Endothelial cell (in vitro differentiated cells): ENCODE measurements around the gene RBFA. TPM values are rescaled to one million over a fixed set of nuclear protein-coding genes. Genes with fewer than 3 reads are reported as not detected.

Source experiments
- DNase-seq: peaks from one replicate; pipeline ENCODE4 v3.0.0; 2021; ENCODE audit warnings: low spot score
- H3K27ac Mint-ChIP-seq: one replicate; pipeline ENCODE4 v1.8.0; 2021; ENCODE audit warnings: mixed read lengths, inconsistent platforms; ENCODE audit not compliant: unreplicated experiment
- H3K27me3 Mint-ChIP-seq: one replicate; pipeline ENCODE4 v1.8.0; 2021; ENCODE audit warnings: mild to moderate bottlenecking, moderate library complexity, mixed read lengths, inconsistent platforms; ENCODE audit not compliant: unreplicated experiment
- H3K36me3 Mint-ChIP-seq: one replicate; pipeline ENCODE4 v1.8.0; 2021; ENCODE audit warnings: mild to moderate bottlenecking, low read depth, mixed read lengths, inconsistent platforms; ENCODE audit not compliant: unreplicated experiment
- H3K4me1 Mint-ChIP-seq: one replicate; pipeline ENCODE4 v1.8.0; 2021; ENCODE audit warnings: mild to moderate bottlenecking, mixed read lengths, inconsistent platforms; ENCODE audit not compliant: unreplicated experiment
- H3K4me3 Mint-ChIP-seq: one replicate; pipeline ENCODE4 v1.8.0; 2021; ENCODE audit warnings: mild to moderate bottlenecking, mixed read lengths, inconsistent platforms; ENCODE audit not compliant: unreplicated experiment
- H3K9me3 Mint-ChIP-seq: one replicate; pipeline ENCODE4 v1.8.0; 2021; ENCODE audit warnings: mixed read lengths, inconsistent platforms; ENCODE audit not compliant: unreplicated experiment
- CTCF ChIP-seq: fragments of 200-600 bp; sonication (generic); IDR thresholded peaks from one replicate; pipeline ENCODE4 v1.5.0; 2021; ENCODE audit warnings: antibody characterized with exemption; ENCODE audit not compliant: unreplicated experiment
- total RNA-seq: library from RNA; stranded (reverse); fragmentation: NEBNext Ultra II Directional; extraction: Animal tissue kit (Norgen Biotek cat#: 25700); gene quantifications from one replicate; pipeline ENCODE4 v1.2.1, GENCODE V29; 2021; ENCODE audit not compliant: unreplicated experiment

The RBFA gene
- total RNA-seq, 1 donor from 2014 or later: 25.6 TPM

GRCh38 chr18:80059945-80060344 is 25.7 kb downstream of the RBFA start:
- H3K27ac Mint-ChIP-seq: no peak overlapping the region
- DNase-seq: no peak
- peaks cover 6% of the 10 kb centered on the region for H3K9me3 Mint-ChIP-seq
- TF ChIP-seq CTCF: no peak
- no peaks in the 10 kb centered on the region for H3K4me1 Mint-ChIP-seq
- H3K36me3 Mint-ChIP-seq: peaks cover 14% of the 10 kb centered on the region
- no peak overlapping the region for H3K4me3 Mint-ChIP-seq
- H3K27me3 Mint-ChIP-seq: peaks cover 3% of the 10 kb centered on the region

- no peak overlapping the region for H3K27ac Mint-ChIP-seq
- no peak for DNase-seq
- peaks cover 3% of the 10 kb centered on the region for H3K36me3 Mint-ChIP-seq
- no peak for TF ChIP-seq CTCF
- no peak overlapping the region for H3K4me3 Mint-ChIP-seq
- peaks cover 1% of the 10 kb centered on the region for H3K27me3 Mint-ChIP-seq
- H3K9me3 Mint-ChIP-seq: no peaks in the 10 kb centered on the region
- no peaks in the 10 kb centered on the region for H3K4me1 Mint-ChIP-seq
These were observed 31.5 kb downstream of the RBFA start for GRCh38 chr18:80065705-80066104.

- Mint-ChIP-seq H3K27me3 (peaks cover 1% of the 10 kb centered on the region), H3K27ac (no peak overlapping the region), H3K4me3 (no peak overlapping the region), H3K9me3 (no peaks in the 10 kb centered on the region), H3K36me3 (no peaks in the 10 kb centered on the region), H3K4me1 (no peaks in the 10 kb centered on the region)
- no peak for DNase-seq
- TF ChIP-seq CTCF: no peak
These were observed 33.1 kb downstream of the RBFA start for GRCh38 chr18:80067321-80067720.

GRCh38 chr18:80067897-80068296 is 33.7 kb downstream of the RBFA start:
- DNase-seq: no peak
- no peaks in the 10 kb centered on the region for H3K9me3 Mint-ChIP-seq
- no peak overlapping the region for H3K4me3 Mint-ChIP-seq
- TF ChIP-seq CTCF: no peak
- H3K27me3 Mint-ChIP-seq: peaks cover 1% of the 10 kb centered on the region
- H3K27ac Mint-ChIP-seq: no peak overlapping the region
- no peaks in the 10 kb centered on the region for H3K4me1 Mint-ChIP-seq
- H3K36me3 Mint-ChIP-seq: no peaks in the 10 kb centered on the region

- no peaks in the 10 kb centered on the region for H3K4me1 Mint-ChIP-seq
- H3K4me3 Mint-ChIP-seq: no peak overlapping the region
- H3K27ac Mint-ChIP-seq: no peak overlapping the region
- no peak for TF ChIP-seq CTCF
- no peak for DNase-seq
- H3K27me3 Mint-ChIP-seq: peaks cover 1% of the 10 kb centered on the region
- H3K9me3 Mint-ChIP-seq: no peaks in the 10 kb centered on the region
- no peaks in the 10 kb centered on the region for H3K36me3 Mint-ChIP-seq
These were observed 34.5 kb downstream of the RBFA start for GRCh38 chr18:80068571-80069272.
